Karpas-422 (cell line): ENCODE measurements around the gene JAM2. TPM values are rescaled to one million over a fixed set of nuclear protein-coding genes. Genes with fewer than 3 reads are reported as not detected.
"Not testable (repeated sequence)": the region's sequence is repeated elsewhere in the genome, so short reads cannot be mapped to it uniquely, and the experiment has no call there.

ENCODE experiments used
- DNase-seq: peaks from one replicate; pipeline ENCODE4 v3.0.0-alpha.2; 2015
- H2AFZ ChIP-seq: fragments of 200-600 bp; sonication (generic); 2 replicates; pipeline ENCODE4 v1.6.1; 2014; ENCODE audit warnings: antibody characterized with exemption, low read length, mixed read lengths
- H3K27ac ChIP-seq: fragments of 200-600 bp; sonication (generic); 2 replicates; pipeline ENCODE4 v1.5.1; 2014; ENCODE audit warnings: mild to moderate bottlenecking, low read length, moderate library complexity
- H3K27me3 ChIP-seq: fragments of 200-600 bp; sonication (generic); 2 replicates; pipeline ENCODE4 v1.6.1; 2014; ENCODE audit warnings: low read length, mixed read lengths
- H3K36me3 ChIP-seq: fragments of 200-600 bp; sonication (generic); 2 replicates; pipeline ENCODE4 v1.6.1; 2014; ENCODE audit warnings: low read length, mixed read lengths; ENCODE audit not compliant: insufficient read depth
- H3K4me1 ChIP-seq: fragments of 200-600 bp; sonication (generic); 2 replicates; pipeline ENCODE4 v1.6.1; 2014; ENCODE audit warnings: mild to moderate bottlenecking, low read length, mixed read lengths
- H3K4me2 ChIP-seq: fragments of 200-600 bp; sonication (generic); 2 replicates; pipeline ENCODE4 v1.6.1; 2014; ENCODE audit warnings: low read length, low read depth, mild to moderate bottlenecking; ENCODE audit not compliant: poor library complexity, severe bottlenecking
- H3K4me3 ChIP-seq: fragments of 200-600 bp; sonication (generic); 2 replicates; pipeline ENCODE4 v1.5.1; 2014; ENCODE audit warnings: mild to moderate bottlenecking, antibody characterized with exemption, low read length, mixed read lengths
- H3K79me2 ChIP-seq: fragments of 200-600 bp; sonication (generic); 2 replicates; pipeline ENCODE4 v1.6.1; 2014; ENCODE audit warnings: mild to moderate bottlenecking, low read length, mixed read lengths
- H3K9ac ChIP-seq: fragments of 200-600 bp; sonication (generic); 2 replicates; pipeline ENCODE4 v1.6.0; 2014; ENCODE audit warnings: low read length
- H3K9me2 ChIP-seq: fragments of 200-600 bp; sonication (generic), shearing (Covaris generic); replicated peaks from 2 replicates; pipeline ENCODE4 v1.6.0; 2014; ENCODE audit warnings: mild to moderate bottlenecking, low read length, moderate library complexity; ENCODE audit not compliant: insufficient read depth
- H3K9me3 ChIP-seq: fragments of 300-700, 200-600 bp; sonication (generic); 2 replicates; pipeline ENCODE4 v1.6.1; 2014; ENCODE audit warnings: low read length, mixed read lengths
- H4K20me1 ChIP-seq: fragments of 200-600 bp; sonication (generic); 2 replicates; pipeline ENCODE4 v1.6.1; 2014; ENCODE audit warnings: mild to moderate bottlenecking, antibody characterized with exemption, low read length, low read depth; ENCODE audit not compliant: insufficient read depth
- total RNA-seq: library from RNA; depleted of rRNA; stranded (reverse); fragments of >200 nt; shearing (Covaris generic); gene quantifications from 2 replicates; pipeline ENCODE4 v1.2.3, GENCODE V29; 2014; ENCODE audit warnings: low replicate concordance

JAM2 gene
- total RNA-seq, 1 experiment from 2014 or later: 0.26 TPM

GRCh38 chr21:25710550-25710949, 71.5 kb downstream of the JAM2 start:
- no peak overlapping the region for H3K4me3 ChIP-seq
- no peaks in the 10 kb centered on the region for H3K36me3 ChIP-seq
- no peak for DNase-seq
- H3K9me3 ChIP-seq: no peaks in the 10 kb centered on the region
- H2AFZ ChIP-seq: no peak overlapping the region
- no peaks in the 10 kb centered on the region for H3K9me2 ChIP-seq
- H3K79me2 ChIP-seq: no peaks in the 10 kb centered on the region
- H3K4me1 ChIP-seq: peaks cover 5% of the 10 kb centered on the region; the same call in 1 of the 2 replicates
- no peak overlapping the region for H3K27ac ChIP-seq
- no peaks in the 10 kb centered on the region for H4K20me1 ChIP-seq
- no peak overlapping the region for H3K4me2 ChIP-seq
- no peak overlapping the region for H3K9ac ChIP-seq
- H3K27me3 ChIP-seq: no peaks in the 10 kb centered on the region

DNA sequence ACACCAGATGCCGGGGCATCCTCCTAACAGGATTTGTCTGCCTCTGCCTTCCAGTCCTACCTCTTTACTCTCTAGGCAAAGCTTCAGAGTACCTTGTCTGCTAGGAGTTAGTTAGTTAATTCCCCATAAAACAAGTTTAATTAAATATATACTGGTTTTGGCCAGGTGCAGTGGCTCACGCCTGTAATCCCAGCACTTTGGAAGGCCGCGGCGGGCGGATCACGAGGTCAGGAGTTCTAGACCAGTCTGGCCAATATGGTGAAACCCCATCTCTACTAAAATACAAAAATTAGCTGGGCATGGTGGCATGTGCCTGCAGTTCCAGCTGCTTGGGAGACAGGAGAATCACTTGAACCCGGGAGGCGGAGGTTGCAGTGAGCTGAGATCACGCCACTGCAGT, 75.0 kb downstream of the JAM2 start:
- not testable (repeated sequence) for DNase-seq, H3K4me2 ChIP-seq, H3K9ac ChIP-seq, H4K20me1 ChIP-seq, H3K27me3 ChIP-seq, H3K27ac ChIP-seq, H3K79me2 ChIP-seq, H3K4me3 ChIP-seq, H3K9me3 ChIP-seq, H3K9me2 ChIP-seq, H3K4me1 ChIP-seq, H2AFZ ChIP-seq, H3K36me3 ChIP-seq

DNA sequence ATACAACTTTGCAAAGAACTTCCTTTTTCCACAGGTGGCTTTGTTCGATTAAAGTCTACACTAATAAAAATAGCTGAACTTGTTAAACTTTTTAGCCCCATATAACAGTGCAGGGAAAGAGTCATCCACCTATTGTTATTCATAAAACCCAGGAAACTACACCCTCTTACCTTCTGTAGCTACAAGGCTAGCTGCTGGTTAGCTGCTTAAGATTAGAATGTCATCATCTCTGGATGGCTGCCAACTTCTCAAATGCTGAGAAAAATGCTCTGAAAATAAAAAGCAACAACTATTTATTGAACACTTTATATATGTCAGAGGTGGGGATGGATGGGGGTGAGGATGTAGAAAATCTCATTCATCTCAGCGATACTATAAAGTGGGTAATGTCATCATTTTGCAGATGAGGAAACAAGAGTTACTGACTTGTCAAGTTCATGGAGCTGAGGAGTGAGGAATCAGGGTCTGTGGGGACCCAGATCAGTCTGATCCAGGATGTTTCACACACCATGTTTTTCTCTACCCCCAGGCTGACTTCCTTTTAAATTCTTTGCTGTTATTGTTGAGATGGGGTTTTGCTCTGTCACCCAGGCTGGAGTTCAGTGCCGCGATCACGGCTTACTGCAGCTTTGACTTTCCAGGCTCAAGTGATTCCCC, 78.6 kb downstream of the JAM2 start:
- DNase-seq: no peak
- H3K79me2 ChIP-seq: no peaks in the 10 kb centered on the region
- H3K4me1 ChIP-seq: no peaks in the 10 kb centered on the region
- H3K9me3 ChIP-seq: no peaks in the 10 kb centered on the region
- H3K4me3 ChIP-seq: no peak overlapping the region
- no peaks in the 10 kb centered on the region for H3K9me2 ChIP-seq
- no peak overlapping the region for H2AFZ ChIP-seq
- H4K20me1 ChIP-seq: no peaks in the 10 kb centered on the region
- no peak overlapping the region for H3K4me2 ChIP-seq
- H3K27me3 ChIP-seq: no peaks in the 10 kb centered on the region
- peaks cover 7% of the 10 kb centered on the region; the same call in 1 of the 2 replicates for H3K36me3 ChIP-seq
- H3K9ac ChIP-seq: no peak overlapping the region
- H3K27ac ChIP-seq: no peak overlapping the region

- no peak overlapping the region for H3K9ac ChIP-seq
- H2AFZ ChIP-seq: no peak overlapping the region
- H3K4me2 ChIP-seq: no peak overlapping the region
- no peaks in the 10 kb centered on the region for H3K9me2 ChIP-seq
- H3K9me3 ChIP-seq: no peaks in the 10 kb centered on the region
- no peak for DNase-seq
- peaks cover 39% of the 10 kb centered on the region; the same call in 1 of the 2 replicates for H3K36me3 ChIP-seq
- no peaks in the 10 kb centered on the region for H3K4me1 ChIP-seq
- H3K27ac ChIP-seq: no peak overlapping the region
- peaks cover 14% of the 10 kb centered on the region for H3K79me2 ChIP-seq
- H3K4me3 ChIP-seq: no peak overlapping the region
- no peaks in the 10 kb centered on the region for H3K27me3 ChIP-seq
- H4K20me1 ChIP-seq: no peaks in the 10 kb centered on the region
Measured at GRCh38 chr21:25721987-25722386, 82.9 kb downstream of the JAM2 start.

GRCh38 chr21:25722631-25723030, 83.6 kb downstream of the JAM2 start:
- H4K20me1 ChIP-seq: no peaks in the 10 kb centered on the region
- H2AFZ ChIP-seq: no peak overlapping the region
- no peak overlapping the region for H3K27ac ChIP-seq
- H3K9me2 ChIP-seq: no peaks in the 10 kb centered on the region
- DNase-seq: no peak
- H3K36me3 ChIP-seq: peaks cover 46% of the 10 kb centered on the region; the same call in 1 of the 2 replicates
- H3K4me2 ChIP-seq: no peak overlapping the region
- H3K27me3 ChIP-seq: no peaks in the 10 kb centered on the region
- no peaks in the 10 kb centered on the region for H3K4me1 ChIP-seq
- H3K9ac ChIP-seq: no peak overlapping the region
- no peak overlapping the region for H3K4me3 ChIP-seq
- peaks cover 21% of the 10 kb centered on the region for H3K79me2 ChIP-seq
- H3K9me3 ChIP-seq: no peaks in the 10 kb centered on the region

DNA sequence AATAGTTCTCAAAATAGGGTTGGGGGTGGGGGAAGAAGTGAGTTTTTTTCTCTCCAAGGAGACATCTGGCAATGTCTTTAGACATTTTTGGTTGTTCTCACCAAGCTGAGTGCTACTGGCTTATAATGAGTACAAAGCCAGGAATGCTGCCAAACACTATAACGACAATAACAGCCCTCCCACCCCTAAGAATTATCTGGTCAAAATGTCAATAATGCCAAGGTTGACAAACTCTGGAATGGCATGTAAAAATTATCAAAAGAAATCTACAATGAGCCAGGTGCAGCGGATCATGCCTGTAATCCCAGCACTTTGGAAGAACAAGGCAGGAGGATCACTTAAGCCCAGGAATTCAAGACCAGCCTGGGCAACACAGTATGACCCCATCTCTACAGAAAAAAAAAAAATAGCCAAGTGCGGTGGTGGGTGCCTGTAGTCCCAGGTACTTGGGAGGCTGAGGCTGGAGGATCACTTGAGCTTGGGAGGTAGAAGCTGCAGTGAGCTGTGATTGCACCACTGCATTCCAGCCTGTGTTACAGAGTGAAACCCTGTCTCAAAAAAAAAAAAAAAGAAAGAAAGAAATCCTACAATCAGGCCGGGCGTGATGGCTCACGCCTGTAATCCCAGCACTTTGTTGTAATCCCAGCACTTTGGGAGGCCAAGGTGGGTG, 93.2 kb downstream of the JAM2 start:
- H3K9ac ChIP-seq: no peak overlapping the region
- peaks cover 88% of the 10 kb centered on the region for H3K79me2 ChIP-seq
- no peaks in the 10 kb centered on the region for H3K9me3 ChIP-seq
- DNase-seq: peak; percentile 27
- H3K9me2 ChIP-seq: no peaks in the 10 kb centered on the region
- peaks cover 16% of the 10 kb centered on the region for H4K20me1 ChIP-seq
- no peak overlapping the region for H3K4me2 ChIP-seq
- no peak overlapping the region for H3K27ac ChIP-seq
- H3K4me1 ChIP-seq: peaks cover 23% of the 10 kb centered on the region
- H3K4me3 ChIP-seq: no peak overlapping the region
- no peak overlapping the region for H2AFZ ChIP-seq
- no peaks in the 10 kb centered on the region for H3K27me3 ChIP-seq
- H3K36me3 ChIP-seq: peaks cover 40% of the 10 kb centered on the region; the same call in 1 of the 2 replicates

GRCh38 chr21:25733859-25734653, 95.0 kb downstream of the JAM2 start:
- peaks cover 88% of the 10 kb centered on the region for H3K79me2 ChIP-seq
- no peaks in the 10 kb centered on the region for H3K9me3 ChIP-seq
- peak overlapping the region; percentile 94 for H3K9ac ChIP-seq
- peaks cover 22% of the 10 kb centered on the region; the same call in 1 of the 2 replicates for H3K36me3 ChIP-seq
- peaks cover 16% of the 10 kb centered on the region; the same call in 1 of the 2 replicates for H4K20me1 ChIP-seq
- H3K4me2 ChIP-seq: peak overlapping the region; percentile 86
- H3K27me3 ChIP-seq: no peaks in the 10 kb centered on the region
- peak overlapping the region; percentile 78 for H3K27ac ChIP-seq
- peak overlapping the region; percentile 95 for H3K4me3 ChIP-seq
- no peaks in the 10 kb centered on the region for H3K9me2 ChIP-seq
- DNase-seq: peak; percentile 62
- H3K4me1 ChIP-seq: peaks cover 41% of the 10 kb centered on the region
- H2AFZ ChIP-seq: no peak overlapping the region

GRCh38 chr21:25734654-25734903, 95.5 kb downstream of the JAM2 start:
- peaks cover 16% of the 10 kb centered on the region; the same call in 1 of the 2 replicates for H4K20me1 ChIP-seq
- peak overlapping the region; percentile 78 for H3K27ac ChIP-seq
- peak overlapping the region; percentile 94 for H3K9ac ChIP-seq
- no peaks in the 10 kb centered on the region for H3K9me2 ChIP-seq
- H3K36me3 ChIP-seq: peaks cover 17% of the 10 kb centered on the region; the same call in 1 of the 2 replicates
- peak overlapping the region; percentile 86 for H3K4me2 ChIP-seq
- H3K79me2 ChIP-seq: peaks cover 88% of the 10 kb centered on the region
- H3K9me3 ChIP-seq: no peaks in the 10 kb centered on the region
- H3K27me3 ChIP-seq: no peaks in the 10 kb centered on the region
- H3K4me3 ChIP-seq: peak overlapping the region; percentile 95
- H2AFZ ChIP-seq: no peak overlapping the region
- no peak for DNase-seq
- H3K4me1 ChIP-seq: peaks cover 47% of the 10 kb centered on the region
